ENCODE data around the gene FBXO9. TPM values are rescaled to one million over a fixed set of nuclear protein-coding genes. Genes with fewer than 3 reads are reported as not detected.

FBXO9 gene
- total RNA-seq, 2 experiments from 2014 or later: 40.8 to 41.6 TPM

DNA sequence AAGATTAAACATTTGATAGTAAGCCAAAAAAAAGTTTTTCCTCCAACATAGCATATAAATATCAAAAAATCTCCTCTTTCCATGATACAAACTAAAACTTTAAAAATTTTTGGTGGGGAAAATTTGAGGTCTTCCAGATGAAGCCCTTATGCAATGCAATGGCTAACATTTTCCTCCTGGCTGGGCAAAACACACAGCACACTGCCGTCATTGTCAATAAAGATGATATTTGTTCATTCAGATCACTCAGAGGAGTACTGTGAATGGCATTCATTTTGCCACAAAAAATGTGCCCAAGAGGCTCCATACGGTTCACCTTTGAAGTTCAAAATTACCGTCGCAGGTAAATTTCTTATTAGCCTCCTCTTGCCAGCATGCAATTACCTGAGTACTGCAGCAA, 33.9 kb upstream of the FBXO9 start:
- CTCF ChIA-PET: interaction anchor here (1.0 kb wide), 1 partner anchor 9 kb away, joined by 3 read pairs; no protein-coding TSS in a partner anchor
- H3K27ac Mint-ChIP-seq: no peak overlapping the region
- peaks cover 10% of the 10 kb centered on the region for H3K36me3 Mint-ChIP-seq (ENCODE audit: low read depth)
- TF ChIP-seq, protein P1, sequence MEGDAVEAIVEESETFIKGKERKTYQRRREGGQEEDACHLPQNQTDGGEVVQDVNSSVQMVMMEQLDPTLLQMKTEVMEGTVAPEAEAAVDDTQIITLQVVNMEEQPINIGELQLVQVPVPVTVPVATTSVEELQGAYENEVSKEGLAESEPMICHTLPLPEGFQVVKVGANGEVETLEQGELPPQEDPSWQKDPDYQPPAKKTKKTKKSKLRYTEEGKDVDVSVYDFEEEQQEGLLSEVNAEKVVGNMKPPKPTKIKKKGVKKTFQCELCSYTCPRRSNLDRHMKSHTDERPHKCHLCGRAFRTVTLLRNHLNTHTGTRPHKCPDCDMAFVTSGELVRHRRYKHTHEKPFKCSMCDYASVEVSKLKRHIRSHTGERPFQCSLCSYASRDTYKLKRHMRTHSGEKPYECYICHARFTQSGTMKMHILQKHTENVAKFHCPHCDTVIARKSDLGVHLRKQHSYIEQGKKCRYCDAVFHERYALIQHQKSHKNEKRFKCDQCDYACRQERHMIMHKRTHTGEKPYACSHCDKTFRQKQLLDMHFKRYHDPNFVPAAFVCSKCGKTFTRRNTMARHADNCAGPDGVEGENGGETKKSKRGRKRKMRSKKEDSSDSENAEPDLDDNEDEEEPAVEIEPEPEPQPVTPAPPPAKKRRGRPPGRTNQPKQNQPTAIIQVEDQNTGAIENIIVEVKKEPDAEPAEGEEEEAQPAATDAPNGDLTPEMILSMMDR (IDR thresholded peaks at IDR 0.05): no peak
- ATAC-seq (no peak), DNase-seq (no peak)
- H3K27me3 Mint-ChIP-seq: no peaks in the 10 kb centered on the region
- intact Hi-C loops (cut with micrococcal nuclease): no loop called here
- no peak overlapping the region for H3K4me3 Mint-ChIP-seq
- no peaks in the 10 kb centered on the region for H3K9me3 Mint-ChIP-seq
- POLR2A ChIA-PET: no interaction called here
- H3K4me1 Mint-ChIP-seq (ENCODE audit: low read depth): peaks cover 7% of the 10 kb centered on the region

DNA sequence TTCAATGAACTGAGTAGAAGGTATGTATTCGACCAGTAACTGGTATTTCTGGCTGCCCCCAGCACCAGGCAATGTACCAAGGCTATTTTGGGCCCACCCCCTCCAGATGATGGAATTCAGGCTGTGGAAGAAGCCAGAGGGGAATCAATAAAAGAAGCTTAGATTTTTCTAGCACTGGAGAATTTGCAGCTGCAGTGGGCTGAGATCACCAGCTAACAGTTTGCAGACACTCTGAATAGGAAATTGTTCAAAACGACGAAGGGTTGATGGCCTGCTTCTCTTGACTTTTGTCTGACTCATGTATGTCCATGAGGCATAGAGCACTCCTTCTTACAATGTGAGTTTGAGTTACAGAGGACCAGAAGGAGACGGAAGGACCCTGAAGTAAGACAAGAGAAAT, 32.4 kb upstream of the FBXO9 start:
- no peak for ATAC-seq
- ChIA-PET CTCF (no interaction called here), POLR2A (no interaction called here)
- TF ChIP-seq, protein P1 (IDR thresholded peaks at IDR 0.05): no peak
- Mint-ChIP-seq H3K27ac (no peak overlapping the region), H3K27me3 (no peaks in the 10 kb centered on the region), H3K9me3 (no peaks in the 10 kb centered on the region), H3K4me1 (ENCODE audit: low read depth) (peaks cover 2% of the 10 kb centered on the region), H3K4me3 (no peak overlapping the region), H3K36me3 (ENCODE audit: low read depth) (peaks cover 14% of the 10 kb centered on the region)
- intact Hi-C loops (cut with micrococcal nuclease): no loop called here
- DNase-seq: no peak

DNA sequence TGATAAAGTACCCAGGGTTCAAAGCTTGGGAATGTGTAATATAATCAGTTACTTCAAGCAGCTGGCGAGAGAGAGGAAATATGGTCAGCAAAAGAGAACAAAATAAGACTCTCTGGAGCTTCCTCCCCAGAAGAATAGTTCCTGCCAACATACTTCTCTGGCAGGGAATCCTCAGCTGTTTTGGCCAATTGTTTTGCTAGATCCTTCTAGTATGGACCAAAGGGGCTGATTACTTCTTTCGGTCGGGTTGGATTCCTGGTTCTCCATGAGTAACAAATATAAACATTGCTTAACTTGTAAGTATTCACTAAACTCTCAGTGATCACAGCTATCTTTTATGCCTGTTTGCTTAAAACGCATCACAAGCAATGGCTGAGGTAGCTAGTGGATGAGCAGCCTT, 31.4 kb upstream of the FBXO9 start:
- ATAC-seq (no peak), DNase-seq (no peak)
- H3K27me3 Mint-ChIP-seq: no peaks in the 10 kb centered on the region
- H3K27ac Mint-ChIP-seq: no peak overlapping the region
- intact Hi-C loops (cut with micrococcal nuclease): no loop called here
- no peak overlapping the region for H3K4me3 Mint-ChIP-seq
- TF ChIP-seq, protein P1 (IDR thresholded peaks at IDR 0.05): no peak
- peaks cover 2% of the 10 kb centered on the region for H3K4me1 Mint-ChIP-seq (ENCODE audit: low read depth)
- POLR2A ChIA-PET: no interaction called here
- CTCF ChIA-PET: interaction anchor here (0.6 kb wide), 1 partner anchor 38 kb away, joined by 3 read pairs; the partner anchor contains the start of gene GSTA4
- peaks cover 14% of the 10 kb centered on the region for H3K36me3 Mint-ChIP-seq (ENCODE audit: low read depth)
- no peaks in the 10 kb centered on the region for H3K9me3 Mint-ChIP-seq

DNA sequence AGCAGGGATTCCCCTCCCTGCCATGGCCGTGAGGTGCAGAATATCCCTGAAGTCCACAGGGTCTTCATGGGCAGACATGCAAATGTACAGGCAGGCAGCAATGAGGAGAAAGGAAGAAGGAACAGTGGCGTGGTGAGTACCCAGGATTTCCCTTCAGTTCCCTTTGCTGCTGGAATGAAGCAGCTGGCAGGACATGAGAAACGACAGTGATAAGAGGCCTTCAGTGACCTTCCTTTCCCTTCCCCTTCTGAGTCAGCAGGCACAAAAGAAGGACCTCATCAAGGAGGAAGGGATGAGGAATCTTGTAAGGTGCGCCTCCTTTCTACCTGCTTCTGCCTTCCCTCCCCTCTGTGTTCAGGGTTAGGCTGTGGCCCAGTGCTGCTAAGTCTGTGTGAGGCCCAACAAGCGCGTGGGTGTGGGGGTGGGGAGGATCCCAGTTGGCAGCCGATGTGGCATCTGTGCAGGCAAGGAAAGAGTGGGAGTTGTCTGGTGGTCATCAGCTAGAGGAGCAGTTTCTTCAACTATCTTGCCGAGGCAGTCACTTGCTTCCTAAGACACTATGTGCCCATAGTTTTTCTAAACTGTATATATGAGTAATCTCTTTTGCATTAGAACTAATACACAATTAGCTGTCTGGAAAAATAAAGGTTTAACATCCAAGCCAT, 29.5 kb upstream of the FBXO9 start:
- no peak overlapping the region for H3K4me3 Mint-ChIP-seq
- DNase-seq: no peak
- H3K4me1 Mint-ChIP-seq (ENCODE audit: low read depth): no peaks in the 10 kb centered on the region
- no peak for ATAC-seq
- TF ChIP-seq, protein P1 (IDR thresholded peaks at IDR 0.05): no peak
- H3K36me3 Mint-ChIP-seq (ENCODE audit: low read depth): peaks cover 26% of the 10 kb centered on the region
- CTCF ChIA-PET: no interaction called here
- no peaks in the 10 kb centered on the region for H3K9me3 Mint-ChIP-seq
- intact Hi-C loops (cut with micrococcal nuclease): no loop called here
- H3K27ac Mint-ChIP-seq: no peak overlapping the region
- no peaks in the 10 kb centered on the region for H3K27me3 Mint-ChIP-seq
- POLR2A ChIA-PET: no interaction called here

DNA sequence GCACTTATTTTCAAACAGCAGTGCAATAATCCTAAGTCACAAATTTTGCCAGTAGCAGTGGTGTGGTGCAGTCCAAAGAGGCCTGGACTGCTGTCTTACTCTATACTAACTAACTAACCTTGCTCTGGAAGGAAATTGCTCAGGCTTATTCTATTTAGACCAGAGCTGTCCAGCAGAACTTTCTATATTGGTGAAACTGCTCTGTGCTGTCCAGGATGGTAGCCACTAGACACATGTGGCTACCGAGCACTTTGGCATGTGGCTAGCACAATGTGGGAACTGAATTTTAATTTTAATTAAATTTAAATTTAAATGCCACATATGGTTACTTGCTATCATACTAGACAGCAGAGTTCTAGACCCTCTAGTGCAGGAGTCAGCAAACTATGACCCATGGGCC, 27.1 kb upstream of the FBXO9 start:
- CTCF ChIA-PET: no interaction called here
- peaks cover 30% of the 10 kb centered on the region for H3K36me3 Mint-ChIP-seq (ENCODE audit: low read depth)

More for the DNA sequence above, 27.1 kb upstream of the FBXO9 start:
- DNase-seq (no peak), ATAC-seq (no peak)
- H3K4me1 Mint-ChIP-seq (ENCODE audit: low read depth): no peaks in the 10 kb centered on the region
- no peak overlapping the region for H3K4me3 Mint-ChIP-seq
- H3K27me3 Mint-ChIP-seq: no peaks in the 10 kb centered on the region
- POLR2A ChIA-PET: no interaction called here
- no peak overlapping the region for H3K27ac Mint-ChIP-seq
- no peaks in the 10 kb centered on the region for H3K9me3 Mint-ChIP-seq
- intact Hi-C loops (cut with micrococcal nuclease): no loop called here
- TF ChIP-seq, protein P1 (IDR thresholded peaks at IDR 0.05): no peak

All from activated CD8-positive, alpha-beta T cell treated with anti-CD3 and anti-CD28 coated beads for 36 hours (primary cell).